Lower lobe of right lung (tissue), 2 donors: ENCODE measurements around the gene GRB10. TPM values are rescaled to one million over a fixed set of nuclear protein-coding genes. Genes with fewer than 3 reads are reported as not detected.

Experiments used
- ATAC-seq, 2 donors: fragments of 200-7000 bp; cut with Tn5 transposase; one replicate each; pipeline ENCODE4 v1.9.1; 2020 to 2022; ENCODE audit warnings: mild to moderate bottlenecking in 2 of 2, moderate library complexity in 2 of 2
- DNase-seq: peaks from one replicate; pipeline ENCODE4 v3.0.0-alpha.2; 2020
- H3K27ac ChIP-seq: fragments of 200-600 bp; one replicate; pipeline ENCODE4 v1.8.0; 2022
- H3K27me3 ChIP-seq: fragments of 200-600 bp; one replicate; pipeline ENCODE4 v1.8.0; 2022; ENCODE audit warnings: low read depth
- H3K36me3 ChIP-seq: fragments of 200-600 bp; one replicate; pipeline ENCODE4 v1.8.0; 2022; ENCODE audit warnings: mild to moderate bottlenecking
- H3K4me1 ChIP-seq: fragments of 200-600 bp; one replicate; pipeline ENCODE4 v1.8.0; 2022
- H3K4me3 ChIP-seq: fragments of 200-600 bp; one replicate; pipeline ENCODE4 v1.8.0; 2022; ENCODE audit warnings: mild to moderate bottlenecking
- H3K9me3 ChIP-seq: fragments of 200-600 bp; one replicate; pipeline ENCODE4 v1.8.0; 2022
- CTCF ChIP-seq: fragments of 200-600 bp; IDR thresholded peaks from one replicate; pipeline ENCODE4 v1.8.0; 2022; ENCODE audit warnings: antibody characterized with exemption, mild to moderate bottlenecking
- intact Hi-C: fragments of 100-400 bp; cut with DNase I; formaldehyde crosslinking; loops from one replicate; pipeline ENCODE4 v1.11.0; 2022
- total RNA-seq: library from RNA; stranded (reverse); fragmentation: NEBNext Ultra II Directional; extraction: Animal tissue kit (Norgen Biotek cat#: 25700); gene quantifications from one replicate; pipeline ENCODE4 v1.2.1, GENCODE V29; 2021
- donor health status: DM: no; HTN: yes; CAD: no; lungs with severe emphysema.

The GRB10 gene
- total RNA-seq, 1 donor from 2014 or later = 36.5 TPM

- DNase-seq = no peak
- intact Hi-C loops = no loop called here
- no peaks in the 10 kb centered on the region for H3K36me3 ChIP-seq
- no peak for ATAC-seq
- H3K27ac ChIP-seq = no peak overlapping the region
- no peak overlapping the region for H3K4me3 ChIP-seq
- peaks cover 44% of the 10 kb centered on the region for H3K4me1 ChIP-seq
- H3K9me3 ChIP-seq = no peaks in the 10 kb centered on the region
- TF ChIP-seq CTCF = no peak
- H3K27me3 ChIP-seq = no peaks in the 10 kb centered on the region
Measured at GRCh38 chr7:50728184-50728583, 54.5 kb downstream of the GRB10 start.

- Histone ChIP-seq H3K27ac (no peak overlapping the region), H3K9me3 (no peaks in the 10 kb centered on the region), H3K4me3 (no peak overlapping the region), H3K27me3 (no peaks in the 10 kb centered on the region), H3K36me3 (no peaks in the 10 kb centered on the region), H3K4me1 (peaks cover 44% of the 10 kb centered on the region)
- intact Hi-C loops = no loop called here
- TF ChIP-seq CTCF = no peak
- DNase-seq (no peak), ATAC-seq (no peak)
Measured at GRCh38 chr7:50727711-50728110, 55.0 kb downstream of the GRB10 start.

GRCh38 chr7:50727072-50727471 lies 55.6 kb downstream of the GRB10 start:
- Histone ChIP-seq H3K27ac (no peak overlapping the region), H3K4me1 (peaks cover 46% of the 10 kb centered on the region), H3K36me3 (no peaks in the 10 kb centered on the region), H3K4me3 (no peak overlapping the region), H3K27me3 (no peaks in the 10 kb centered on the region), H3K9me3 (no peaks in the 10 kb centered on the region)
- intact Hi-C loops = no loop called here
- no peak for ATAC-seq
- no peak for DNase-seq
- TF ChIP-seq CTCF = no peak

- TF ChIP-seq CTCF = no peak
- intact Hi-C loops = no loop called here
- Histone ChIP-seq H3K4me1 (peaks cover 46% of the 10 kb centered on the region), H3K9me3 (no peaks in the 10 kb centered on the region), H3K4me3 (no peak overlapping the region), H3K27me3 (no peaks in the 10 kb centered on the region), H3K36me3 (no peaks in the 10 kb centered on the region), H3K27ac (no peak overlapping the region)
- no peak for ATAC-seq
- DNase-seq = no peak
Measured at GRCh38 chr7:50725774-50726173, 56.9 kb downstream of the GRB10 start.

- no peak for TF ChIP-seq CTCF
- Histone ChIP-seq H3K27me3 (no peaks in the 10 kb centered on the region), H3K27ac (no peak overlapping the region), H3K4me3 (no peak overlapping the region), H3K4me1 (peaks cover 47% of the 10 kb centered on the region), H3K9me3 (no peaks in the 10 kb centered on the region), H3K36me3 (no peaks in the 10 kb centered on the region)
- DNase-seq (no peak), ATAC-seq (no peak)
- intact Hi-C loops = no loop called here
Measured at GRCh38 chr7:50724526-50725520, 57.9 kb downstream of the GRB10 start.
